K562 (cell line): ENCODE results near the gene SNX12. TPM values are rescaled to one million over a fixed set of nuclear protein-coding genes. Genes with fewer than 3 reads are reported as not detected.
A peak's percentile ranks its signal among the peaks of the same experiment; 100 is the strongest.

Experiments
- E2F4 ChIP-seq: sonication (generic); formaldehyde crosslinking; IDR thresholded peaks from 2 replicates; pipeline ENCODE4 v1.8.0; 2022; ENCODE audit warnings: mild to moderate bottlenecking, low read depth, missing genetic modification reagents
- ETV1 ChIP-seq: fragments of 450-650 bp; conservative IDR thresholded peaks from 2 replicates; pipeline ENCODE4 v1.6.1; 2016; ENCODE audit warnings: missing genetic modification characterization, control low read depth, low read depth, missing compliant biosample characterization
- EWSR1 ChIP-seq: fragments of 450-650 bp; IDR thresholded peaks from 2 replicates; pipeline ENCODE4 v1.6.1; 2018; ENCODE audit warnings: borderline replicate concordance, mild to moderate bottlenecking, low read depth, moderate library complexity; ENCODE audit not compliant: partially characterized antibody
- GMEB1 ChIP-seq: fragments of 250-450 bp; sonication (Bioruptor Pico); IDR thresholded peaks from 2 replicates; pipeline ENCODE4 v1.4.0; 2020; ENCODE audit warnings: mild to moderate bottlenecking
- HMGN3 ChIP-seq: IDR thresholded peaks from 2 replicates; pipeline ENCODE4 v1.6.1; 2011; ENCODE audit warnings: borderline replicate concordance, low read depth, mild to moderate bottlenecking, mixed read lengths, low read length; ENCODE audit not compliant: insufficient read length; ENCODE audit errors: extremely low read depth
- ILK ChIP-seq: fragments of 450-650 bp; IDR thresholded peaks from 2 replicates; pipeline ENCODE4 v1.6.1; 2016; ENCODE audit warnings: missing genetic modification characterization, low read depth, mild to moderate bottlenecking, missing compliant biosample characterization, moderate library complexity, borderline replicate concordance
- IRF1 ChIP-seq: sonication (generic); formaldehyde crosslinking; IDR thresholded peaks from 2 replicates; pipeline ENCODE4 v1.8.0; 2022; ENCODE audit warnings: missing genetic modification reagents, mild to moderate bottlenecking, borderline replicate concordance
- MAZ ChIP-seq, 2 experiments: fragments of 450-650 bp in 1 of 2; sonication (generic) in 1 of 2; formaldehyde crosslinking; IDR thresholded peaks in 1 of 2; conservative IDR thresholded peaks in 1 of 2; 2 replicates each; pipeline versions ENCODE4 v1.4.0 to v1.5.0; 2020; ENCODE audit warnings: mild to moderate bottlenecking in 1 of 2, missing genetic modification reagents in 1 of 2
- NCOR1 ChIP-seq: fragments of 450-650 bp; IDR thresholded peaks from 2 replicates; pipeline ENCODE4 v1.6.1; 2016; ENCODE audit warnings: mild to moderate bottlenecking, moderate library complexity
- TOE1 ChIP-seq, 2 experiments: fragments of 450-650 bp in 1 of 2; sonication (generic) in 1 of 2; formaldehyde crosslinking in 1 of 2; IDR thresholded peaks; 2 replicates each; pipeline versions ENCODE4 v1.7.1 to v1.8.0; 2016 to 2022; ENCODE audit warnings: borderline replicate concordance in 2 of 2, mild to moderate bottlenecking in 2 of 2, antibody characterized with exemption in 1 of 2, inconsistent platforms in 1 of 2, low read depth in 1 of 2, missing genetic modification reagents in 1 of 2, moderate library complexity in 1 of 2
- ZNF175 ChIP-seq: fragments of 200-800 bp; sonication (Bioruptor generic); IDR thresholded peaks from 2 replicates; pipeline ENCODE4 v1.6.1; 2016; ENCODE audit warnings: low read depth, mild to moderate bottlenecking, missing genetic modification characterization, missing compliant biosample characterization
- ZNF324 ChIP-seq: fragments of 250-450 bp; sonication (Bioruptor Pico); IDR thresholded peaks from 2 replicates; pipeline ENCODE4 v1.4.0; 2020; ENCODE audit warnings: mild to moderate bottlenecking
- ZNF609 ChIP-seq: sonication (generic); formaldehyde crosslinking; IDR thresholded peaks from 2 replicates; pipeline ENCODE4 v1.8.1; 2023; ENCODE audit warnings: missing genetic modification reagents, mild to moderate bottlenecking, borderline replicate concordance
- ZNF707 ChIP-seq: fragments of 250-450 bp; sonication (Bioruptor Pico); conservative IDR thresholded peaks from 2 replicates; pipeline ENCODE4 v1.8.0; 2022; ENCODE audit warnings: inconsistent platforms, mild to moderate bottlenecking, moderate library complexity
- polyA plus RNA-seq, 8 experiments: library from polyadenylated mRNA; depleted of rRNA in 4 of 8; stranded (reverse) in 5 of 8; unstranded in 3 of 8; fragments of >200 nt; fragmentation: Nextera tagmentation in 2 of 8; fragmentation: Illumina TruSeq in 1 of 8; extraction: Ambion mirVana in 2 of 8; extraction: Trizol in 1 of 8; gene quantifications; 2 replicates each; pipeline versions ENCODE4 v1.2.1 to v1.2.3, GENCODE V29; 2011 to 2014; ENCODE audit warnings: inconsistent platforms in 1 of 8, missing spikeins in 1 of 8
- total RNA-seq, 7 experiments: library from RNA; depleted of rRNA in 6 of 7; stranded (reverse); fragments of >200 nt in 6 of 7; fragmentation: Illumina TruSeq in 2 of 7; extraction: Trizol in 2 of 7; gene quantifications; 2 replicates each; pipeline versions ENCODE4 v1.2.1 to v1.2.3, GENCODE V29; 2011 to 2021; ENCODE audit warnings: low replicate concordance in 1 of 7

SNX12 gene
- total and polyA plus RNA-seq, 9 of the 15 experiments (the other 6 are each of a cell fraction or from before 2014, with no cell fraction given), result 12.7 to 50.3 (median 37.1) TPM

GRCh38 chrX:71103110-71103983 lies 35.2 kb upstream of the SNX12 start (continued):
- TF ChIP-seq E2F4 (no peak), ZNF707 (no peak), IRF1 (no peak), TOE1 (IDR thresholded peaks at IDR 0.05; ENCODE audit: borderline replicate concordance) (peak; percentile 30; the same call in 1 of the 2 replicates), TOE1 (CRISPR knock-in tag; IDR thresholded peaks at IDR 0.05; ENCODE audit: borderline replicate concordance, low read depth) (no peak), ETV1 (peak; percentile 73), EWSR1 (no peak), GMEB1 (CRISPR knock-in tag) (no peak), MAZ (CRISPR knock-in tag; conservative IDR thresholded peaks at IDR 0.05 in 1 of 2, IDR thresholded peaks at IDR 0.05 in 1 of 2) (peak in 1 of 2 experiments; percentile 41; a peak in 1 of 4 replicates), ZNF324 (no peak), NCOR1 (peak; percentile 64), ILK (tag) (no peak), ZNF609 (CRISPR knock-in tag) (no peak), ZNF175 (CRISPR knock-in tag) (peak; percentile 86), HMGN3 (peak; percentile 16)
